Gastrocnemius medialis (tissue), 4 donors: ENCODE measurements around the gene BMP2K. TPM values are rescaled to one million over a fixed set of nuclear protein-coding genes. Genes with fewer than 3 reads are reported as not detected.

Experiments used
- ATAC-seq, 2 donors: fragments of 150-250 bp; one replicate each; pipeline ENCODE4 v1.9.1; 2016
- DNase-seq, 2 donors: peaks; one replicate each; pipeline ENCODE4 v3.0.0-alpha.2; 2019
- H3K27ac ChIP-seq, 4 donors: fragments of 200-600 bp; sonication (generic); 1 replicate in 1 of 4; 2 replicates in 3 of 4; pipeline ENCODE4 v1.5.1; 2016 to 2018; ENCODE audit warnings: mild to moderate bottlenecking in 2 of 4, moderate library complexity in 1 of 4
- H3K27me3 ChIP-seq, 3 donors: fragments of 200-600 bp; sonication (generic) in 2 of 3; 1 replicate in 1 of 3; 2 replicates in 2 of 3; pipeline versions ENCODE4 v1.5.1 to v1.6.0; 2016 to 2019; ENCODE audit warnings: mild to moderate bottlenecking in 1 of 3, moderate library complexity in 1 of 3
- H3K36me3 ChIP-seq, 2 donors: fragments of 200-600 bp; sonication (generic) in 1 of 2; one replicate each; pipeline ENCODE4 v1.5.1; 2017 to 2018
- H3K4me1 ChIP-seq, 2 donors: fragments of 200-600 bp; sonication (generic) in 1 of 2; one replicate each; pipeline ENCODE4 v1.5.1; 2016 to 2017; ENCODE audit warnings: mild to moderate bottlenecking in 2 of 2
- H3K4me3 ChIP-seq, 4 donors: fragments of 200-600 bp; sonication (generic) in 3 of 4; 1 replicate in 1 of 4; 2 replicates in 3 of 4; pipeline ENCODE4 v1.5.1; 2016 to 2019; ENCODE audit warnings: mild to moderate bottlenecking in 2 of 4
- H3K9me3 ChIP-seq, 3 donors: fragments of 200-600 bp; sonication (generic) in 2 of 3; 1 replicate in 1 of 3; 2 replicates in 2 of 3; pipeline ENCODE4 v1.5.1; 2016 to 2019
- POLR2A ChIP-seq, 2 donors: fragments of 450-650 bp; IDR thresholded peaks; one replicate each; pipeline ENCODE4 v1.6.1; 2017; ENCODE audit warnings: antibody characterized with exemption in 2 of 2, mild to moderate bottlenecking in 2 of 2, moderate library complexity in 2 of 2
- in situ Hi-C, 4 donors: fragments of 200-750 bp; cut with MboI; loops; one replicate each; pipeline versions ENCODE4 v1.15.0 to v1.8.0; 2017; ENCODE audit warnings: low sequenced_read_pairs in 4 of 4
- intact Hi-C: fragments of 100-400 bp; cut with DNase I; formaldehyde crosslinking; loops from one replicate; pipeline ENCODE4 v1.15.1; 2023; ENCODE audit warnings: low total_unique reads
- total RNA-seq, 4 donors: library from RNA; depleted of rRNA; stranded (reverse); fragments of >200 nt; gene quantifications; one replicate each; pipeline versions ENCODE4 v1.1.0 to v1.2.3, GENCODE V29; 2016
- TF ChIP-seq, protein P1 (sequence below), 5 experiments: fragments of 450-650 bp in 3 of 5; fragments of 200-600 bp in 2 of 5; sonication (generic) in 2 of 5; IDR thresholded peaks in 4 of 5; conservative IDR thresholded peaks in 1 of 5; 1 replicate in 4 of 5; 2 replicates in 1 of 5; pipeline ENCODE4 v1.5.1; 2016 to 2019; ENCODE audit warnings: antibody characterized with exemption in 5 of 5, mild to moderate bottlenecking in 3 of 5, moderate library complexity in 3 of 5

The BMP2K gene
- total RNA-seq, 4 donors from 2014 or later = 16.6 to 20.4 (median 17.2) TPM

DNA sequence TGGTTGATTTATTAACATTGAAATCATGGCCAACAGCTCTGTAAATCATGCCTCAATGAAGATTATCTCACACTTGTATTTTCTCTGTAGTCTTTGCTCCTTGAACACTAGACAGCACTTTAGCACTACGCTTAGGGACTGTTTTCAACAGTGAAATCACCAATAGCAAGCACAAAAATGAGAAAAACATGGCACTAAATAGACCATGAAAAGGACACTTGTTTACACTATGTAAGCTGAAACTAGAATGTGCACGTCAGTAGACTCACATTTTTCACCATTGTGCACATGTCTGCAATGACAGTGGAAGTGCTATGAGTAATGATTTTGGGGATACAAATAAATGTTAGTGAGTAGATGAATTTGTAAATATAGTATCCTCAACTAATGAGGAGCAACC, 3.1 kb downstream of the BMP2K start:
- Histone ChIP-seq H3K4me3 (no peak overlapping the region), H3K27ac (peak overlapping the region in 2 of 4 donors; percentile 18 to 45), H3K27me3 (no peaks in the 10 kb centered on the region), H3K9me3 (no peaks in the 10 kb centered on the region), H3K4me1 (peaks cover 59 to 64% of the 10 kb centered on the region in 2 donors), H3K36me3 (no peaks in the 10 kb centered on the region)
- in situ Hi-C loops = loop anchor here in 1 of 4 donors (10.0 kb wide), 2 partner anchors 86 to 134 kb away; no protein-coding TSS in a partner anchor
- no peak for TF ChIP-seq POLR2A (IDR thresholded peaks at IDR 0.05)
- TF ChIP-seq, protein P1, sequence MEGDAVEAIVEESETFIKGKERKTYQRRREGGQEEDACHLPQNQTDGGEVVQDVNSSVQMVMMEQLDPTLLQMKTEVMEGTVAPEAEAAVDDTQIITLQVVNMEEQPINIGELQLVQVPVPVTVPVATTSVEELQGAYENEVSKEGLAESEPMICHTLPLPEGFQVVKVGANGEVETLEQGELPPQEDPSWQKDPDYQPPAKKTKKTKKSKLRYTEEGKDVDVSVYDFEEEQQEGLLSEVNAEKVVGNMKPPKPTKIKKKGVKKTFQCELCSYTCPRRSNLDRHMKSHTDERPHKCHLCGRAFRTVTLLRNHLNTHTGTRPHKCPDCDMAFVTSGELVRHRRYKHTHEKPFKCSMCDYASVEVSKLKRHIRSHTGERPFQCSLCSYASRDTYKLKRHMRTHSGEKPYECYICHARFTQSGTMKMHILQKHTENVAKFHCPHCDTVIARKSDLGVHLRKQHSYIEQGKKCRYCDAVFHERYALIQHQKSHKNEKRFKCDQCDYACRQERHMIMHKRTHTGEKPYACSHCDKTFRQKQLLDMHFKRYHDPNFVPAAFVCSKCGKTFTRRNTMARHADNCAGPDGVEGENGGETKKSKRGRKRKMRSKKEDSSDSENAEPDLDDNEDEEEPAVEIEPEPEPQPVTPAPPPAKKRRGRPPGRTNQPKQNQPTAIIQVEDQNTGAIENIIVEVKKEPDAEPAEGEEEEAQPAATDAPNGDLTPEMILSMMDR (IDR thresholded peaks at IDR 0.05 in 4 of 5, conservative IDR thresholded peaks at IDR 0.05 in 1 of 5) = no peak
- DNase-seq (no peak), ATAC-seq (no peak)
- intact Hi-C loops = loop anchor here (5.0 to 10.0 kb wide), 6 partner anchors 83 to 1622 kb away; partner anchors contain the start of gene CCNG2

DNA sequence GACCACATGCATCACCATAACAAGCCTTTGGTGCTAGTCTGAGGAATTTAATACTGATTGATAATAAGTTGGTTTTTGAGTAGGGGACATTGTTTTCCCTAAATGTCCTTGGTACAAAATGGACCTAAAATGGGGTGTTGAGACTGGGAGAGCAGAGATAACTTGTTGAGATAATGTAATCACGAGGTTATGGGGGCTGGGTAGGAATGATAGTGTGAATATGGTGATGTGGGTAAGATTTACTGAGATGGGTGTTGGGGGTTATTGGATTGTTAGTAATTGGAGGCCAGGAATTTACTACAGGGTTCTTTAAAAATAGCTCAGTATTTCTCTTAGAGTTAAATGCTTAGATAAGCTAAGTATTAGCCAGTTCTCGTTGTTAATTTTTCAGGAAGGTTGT, 3.9 kb downstream of the BMP2K start:
- H3K36me3 ChIP-seq = no peaks in the 10 kb centered on the region
- intact Hi-C loops = no loop called here
- H3K4me1 ChIP-seq = peaks cover 63 to 67% of the 10 kb centered on the region in 2 donors

DNA sequence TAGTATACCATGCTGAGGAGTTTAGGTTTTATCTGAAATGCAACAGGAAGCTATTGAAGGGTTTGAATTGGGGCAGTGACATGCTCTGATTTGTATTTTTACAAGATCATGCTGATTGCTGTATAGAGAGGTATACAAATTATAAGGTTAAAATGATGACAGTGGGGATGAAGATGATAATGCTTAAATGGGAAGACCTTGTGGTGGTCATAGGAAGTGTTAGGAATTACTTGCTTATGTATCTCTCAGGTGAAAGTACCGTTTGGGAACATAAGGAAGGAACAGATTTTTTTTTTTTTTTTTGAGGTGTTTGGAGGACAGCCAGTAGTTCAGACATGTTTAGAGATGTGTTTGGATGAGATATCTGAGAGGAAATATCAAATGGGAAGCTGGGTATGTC, 5.0 kb downstream of the BMP2K start:
- no peak overlapping the region for H3K27ac ChIP-seq
- ATAC-seq = no peak
- no peak for TF ChIP-seq POLR2A (IDR thresholded peaks at IDR 0.05)
- TF ChIP-seq, protein P1 (IDR thresholded peaks at IDR 0.05 in 4 of 5, conservative IDR thresholded peaks at IDR 0.05 in 1 of 5) = no peak
- H3K4me3 ChIP-seq = no peak overlapping the region
- in situ Hi-C loops (no loop called here), intact Hi-C loops (no loop called here)
- no peaks in the 10 kb centered on the region for H3K27me3 ChIP-seq
- peaks cover 63 to 78% of the 10 kb centered on the region in 2 donors for H3K4me1 ChIP-seq
- no peaks in the 10 kb centered on the region for H3K36me3 ChIP-seq
- no peaks in the 10 kb centered on the region for H3K9me3 ChIP-seq
- DNase-seq = no peak

More for the DNA sequence above, 3.9 kb downstream of the BMP2K start:
- peak overlapping the region in 1 of 4 donors; percentile 18 for H3K27ac ChIP-seq
- ATAC-seq (no peak), DNase-seq (no peak)
- H3K4me3 ChIP-seq = no peak overlapping the region
- no peaks in the 10 kb centered on the region for H3K9me3 ChIP-seq
- no peak for TF ChIP-seq POLR2A (IDR thresholded peaks at IDR 0.05)
- TF ChIP-seq, protein P1 (IDR thresholded peaks at IDR 0.05 in 4 of 5, conservative IDR thresholded peaks at IDR 0.05 in 1 of 5) = no peak
- in situ Hi-C loops = no loop called here
- no peaks in the 10 kb centered on the region for H3K27me3 ChIP-seq

DNA sequence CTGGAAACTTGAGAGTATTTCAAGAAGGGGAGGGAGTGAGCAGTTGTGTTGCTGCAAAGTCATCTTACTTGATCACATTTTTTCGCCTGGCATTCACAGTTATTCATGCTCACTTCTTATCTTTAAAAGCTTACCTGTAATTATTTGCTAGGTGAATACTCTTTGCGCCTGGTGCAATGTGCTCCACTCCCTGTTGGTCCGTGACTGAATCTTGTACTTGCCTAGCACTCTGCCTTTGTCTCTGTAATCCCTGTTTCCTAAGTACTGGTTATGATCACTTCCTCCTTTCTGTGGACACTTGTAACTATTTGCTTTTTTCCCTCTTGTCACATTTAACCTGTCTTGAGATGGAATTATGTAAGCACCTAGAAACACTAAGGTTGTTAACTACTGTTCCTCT, 5.8 kb downstream of the BMP2K start:
- ATAC-seq (no peak), DNase-seq (no peak)
- H3K27ac ChIP-seq = no peak overlapping the region
- H3K9me3 ChIP-seq = no peaks in the 10 kb centered on the region
- intact Hi-C loops (no loop called here), in situ Hi-C loops (no loop called here)
- H3K36me3 ChIP-seq = no peaks in the 10 kb centered on the region
- H3K4me3 ChIP-seq = no peak overlapping the region
- H3K4me1 ChIP-seq = peaks cover 62 to 79% of the 10 kb centered on the region in 2 donors
- H3K27me3 ChIP-seq = no peaks in the 10 kb centered on the region
- TF ChIP-seq POLR2A (IDR thresholded peaks at IDR 0.05) = no peak
- TF ChIP-seq, protein P1 (IDR thresholded peaks at IDR 0.05 in 4 of 5, conservative IDR thresholded peaks at IDR 0.05 in 1 of 5) = no peak
